Astrocyte of the spinal cord (primary cell): Measurements from ENCODE around the gene MEG3.
A peak's percentile ranks its signal among the peaks of the same experiment; 100 is the strongest.

Experiments used
- DNase-seq: peaks from one replicate; pipeline ENCODE4 v3.0.0; 2011; ENCODE audit warnings: low read depth, low spot score
- H3K4me3 ChIP-seq: 2 replicates; pipeline ENCODE4 v1.5.1; 2011; ENCODE audit warnings: low read depth, mild to moderate bottlenecking, low read length, moderate library complexity
- in situ Hi-C: cut with HindIII; loops from 2 replicates; pipeline ENCODE4 v1.10.0; 2017; ENCODE audit warnings: low sequenced_read_pairs
- TF ChIP-seq, protein P1 (sequence below): IDR thresholded peaks from 2 replicates; pipeline ENCODE4 v1.5.1; 2012; ENCODE audit warnings: low read depth, mild to moderate bottlenecking, low read length, inconsistent platforms

MEG3 gene

DNA sequence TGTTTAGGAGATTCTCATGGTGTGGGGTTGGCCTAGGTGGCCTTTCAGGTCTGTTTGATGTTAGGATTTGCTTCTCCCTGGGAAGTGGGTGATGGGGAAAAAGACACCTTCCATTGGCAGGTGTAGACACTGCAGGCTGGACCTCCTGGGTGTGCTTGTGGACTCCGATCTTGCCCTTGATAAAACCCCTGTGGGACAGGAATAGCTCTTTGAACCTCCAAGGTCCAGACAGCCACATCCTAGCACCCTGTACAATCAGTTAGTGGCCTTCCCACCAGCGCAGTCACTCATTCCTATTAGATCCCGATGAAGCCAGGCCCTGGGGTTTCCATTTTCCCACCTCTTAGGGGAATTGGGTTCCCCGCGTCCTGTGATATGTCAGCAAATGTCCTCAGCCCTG is 28.5 kb downstream of the MEG3 start:
- TF ChIP-seq, protein P1, sequence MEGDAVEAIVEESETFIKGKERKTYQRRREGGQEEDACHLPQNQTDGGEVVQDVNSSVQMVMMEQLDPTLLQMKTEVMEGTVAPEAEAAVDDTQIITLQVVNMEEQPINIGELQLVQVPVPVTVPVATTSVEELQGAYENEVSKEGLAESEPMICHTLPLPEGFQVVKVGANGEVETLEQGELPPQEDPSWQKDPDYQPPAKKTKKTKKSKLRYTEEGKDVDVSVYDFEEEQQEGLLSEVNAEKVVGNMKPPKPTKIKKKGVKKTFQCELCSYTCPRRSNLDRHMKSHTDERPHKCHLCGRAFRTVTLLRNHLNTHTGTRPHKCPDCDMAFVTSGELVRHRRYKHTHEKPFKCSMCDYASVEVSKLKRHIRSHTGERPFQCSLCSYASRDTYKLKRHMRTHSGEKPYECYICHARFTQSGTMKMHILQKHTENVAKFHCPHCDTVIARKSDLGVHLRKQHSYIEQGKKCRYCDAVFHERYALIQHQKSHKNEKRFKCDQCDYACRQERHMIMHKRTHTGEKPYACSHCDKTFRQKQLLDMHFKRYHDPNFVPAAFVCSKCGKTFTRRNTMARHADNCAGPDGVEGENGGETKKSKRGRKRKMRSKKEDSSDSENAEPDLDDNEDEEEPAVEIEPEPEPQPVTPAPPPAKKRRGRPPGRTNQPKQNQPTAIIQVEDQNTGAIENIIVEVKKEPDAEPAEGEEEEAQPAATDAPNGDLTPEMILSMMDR = no peak
- DNase-seq = no peak
- H3K4me3 ChIP-seq = no peak overlapping the region
- in situ Hi-C loops = no loop called here

DNA sequence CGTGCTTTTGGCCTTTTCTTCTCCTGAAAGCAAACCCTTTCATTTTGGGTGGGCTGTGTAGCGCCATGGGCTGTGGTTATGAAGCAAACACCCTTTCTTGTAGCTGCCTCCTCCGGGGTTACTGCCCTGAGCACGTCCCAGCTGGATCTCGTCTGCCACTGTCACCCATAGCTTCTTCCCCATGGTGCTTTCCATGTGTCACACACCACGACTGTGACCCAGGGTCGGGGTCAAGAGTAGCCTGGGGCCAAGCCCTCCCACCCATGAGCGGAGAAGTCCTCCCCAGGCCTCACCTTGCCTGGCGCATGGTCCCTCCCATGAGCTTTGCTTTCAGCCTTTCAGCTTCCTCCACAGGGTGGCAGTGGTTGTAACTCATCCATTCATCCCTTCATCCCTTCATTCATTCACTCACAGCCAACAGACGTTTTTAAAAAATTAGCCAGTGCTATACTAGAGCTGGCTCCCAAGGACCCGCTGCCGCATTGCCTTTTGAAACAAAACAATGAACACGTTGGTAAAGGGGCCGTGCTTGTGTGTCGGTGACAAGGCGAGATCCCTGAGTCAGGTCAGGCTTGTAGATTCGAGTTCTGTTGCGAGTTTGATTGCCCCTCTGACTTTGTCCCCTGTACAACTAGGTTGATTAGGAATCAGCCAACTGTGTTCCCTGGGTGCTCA is 29.5 kb downstream of the MEG3 start:
- TF ChIP-seq, protein P1 = peak; percentile 3
- no peak overlapping the region for H3K4me3 ChIP-seq
- in situ Hi-C loops = no loop called here
- DNase-seq = no peak

DNA sequence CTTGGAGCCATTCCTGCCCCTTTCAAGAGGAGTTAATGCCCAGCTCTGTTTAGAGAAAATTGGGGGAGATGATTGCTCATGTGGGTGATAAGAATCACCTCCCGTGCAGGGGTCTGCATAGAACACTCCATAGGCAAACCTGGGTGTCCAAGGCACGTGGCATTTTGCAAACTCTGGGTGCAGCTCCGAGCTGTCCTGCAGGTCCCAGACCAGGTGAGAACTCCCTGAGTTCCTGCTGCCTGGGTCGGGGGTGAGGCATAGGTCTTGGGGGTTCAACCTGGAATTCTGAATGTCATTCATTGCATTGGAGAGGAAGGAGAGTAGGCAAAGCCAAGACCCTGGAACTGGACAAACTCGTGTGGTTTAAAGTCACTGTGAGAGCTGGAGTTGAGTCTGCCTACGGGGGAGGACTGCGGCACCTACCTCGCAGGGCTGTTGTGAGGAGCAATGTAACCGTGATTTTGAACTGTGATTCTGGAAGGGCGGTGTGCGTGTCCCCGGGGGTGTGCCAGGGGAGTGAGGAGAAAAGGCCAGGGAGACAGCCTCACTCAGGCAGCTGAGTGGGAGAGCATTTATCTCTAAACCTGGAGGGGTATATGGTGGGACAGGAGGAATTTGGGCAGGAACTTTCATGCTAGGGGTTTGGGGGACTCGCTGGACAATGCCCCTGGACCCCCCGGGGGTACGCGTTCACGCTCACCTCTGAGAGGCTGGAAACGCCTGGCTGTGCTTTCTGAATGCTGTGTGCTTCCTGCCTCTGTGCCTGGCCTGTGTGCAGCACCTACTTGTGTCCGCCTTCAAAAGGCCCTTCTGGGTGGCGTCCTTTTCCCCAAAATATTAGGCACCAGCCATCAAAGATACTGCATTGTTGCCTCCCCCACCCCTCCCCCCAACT is 30.4 kb downstream of the MEG3 start:
- no peak for DNase-seq
- in situ Hi-C loops = no loop called here

DNA sequence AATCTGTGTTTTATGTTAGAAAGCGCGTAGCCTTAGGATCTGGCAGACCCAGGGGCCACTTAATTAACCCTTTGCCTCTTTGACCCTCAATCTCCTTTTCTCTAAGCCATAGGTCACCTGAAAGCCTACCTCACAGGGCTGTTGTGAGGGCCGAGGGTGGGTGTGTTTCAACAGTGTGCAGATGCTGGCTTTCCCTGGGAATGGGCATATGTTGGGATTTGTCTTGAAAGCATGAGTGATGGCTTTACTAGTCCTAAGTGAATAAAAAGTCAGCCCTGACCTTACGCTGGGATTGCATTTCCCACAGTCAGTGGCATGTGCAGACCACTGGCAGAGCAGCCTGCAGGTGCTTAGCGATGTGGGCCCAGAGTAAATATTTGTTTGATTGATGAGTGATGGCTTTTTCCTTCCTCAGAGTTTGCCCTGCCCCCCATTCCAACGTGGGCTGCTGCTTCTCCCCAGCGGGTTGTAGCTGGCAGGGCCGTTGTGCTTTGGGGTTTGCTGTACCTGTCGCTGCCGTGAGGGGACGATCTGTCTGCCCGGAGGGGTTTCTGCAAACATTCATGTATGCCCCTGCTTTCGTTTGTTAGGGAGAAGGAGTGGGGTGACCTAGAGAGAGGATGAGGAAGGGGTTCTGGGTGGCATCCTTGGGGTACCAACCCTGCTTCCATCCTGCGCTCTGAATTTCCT is 31.5 kb downstream of the MEG3 start:
- no peak overlapping the region for H3K4me3 ChIP-seq
- in situ Hi-C loops = no loop called here
- TF ChIP-seq, protein P1 = no peak
- no peak for DNase-seq

More for the DNA sequence above, 30.4 kb downstream of the MEG3 start:
- no peak overlapping the region for H3K4me3 ChIP-seq
- TF ChIP-seq, protein P1 = no peak

DNA sequence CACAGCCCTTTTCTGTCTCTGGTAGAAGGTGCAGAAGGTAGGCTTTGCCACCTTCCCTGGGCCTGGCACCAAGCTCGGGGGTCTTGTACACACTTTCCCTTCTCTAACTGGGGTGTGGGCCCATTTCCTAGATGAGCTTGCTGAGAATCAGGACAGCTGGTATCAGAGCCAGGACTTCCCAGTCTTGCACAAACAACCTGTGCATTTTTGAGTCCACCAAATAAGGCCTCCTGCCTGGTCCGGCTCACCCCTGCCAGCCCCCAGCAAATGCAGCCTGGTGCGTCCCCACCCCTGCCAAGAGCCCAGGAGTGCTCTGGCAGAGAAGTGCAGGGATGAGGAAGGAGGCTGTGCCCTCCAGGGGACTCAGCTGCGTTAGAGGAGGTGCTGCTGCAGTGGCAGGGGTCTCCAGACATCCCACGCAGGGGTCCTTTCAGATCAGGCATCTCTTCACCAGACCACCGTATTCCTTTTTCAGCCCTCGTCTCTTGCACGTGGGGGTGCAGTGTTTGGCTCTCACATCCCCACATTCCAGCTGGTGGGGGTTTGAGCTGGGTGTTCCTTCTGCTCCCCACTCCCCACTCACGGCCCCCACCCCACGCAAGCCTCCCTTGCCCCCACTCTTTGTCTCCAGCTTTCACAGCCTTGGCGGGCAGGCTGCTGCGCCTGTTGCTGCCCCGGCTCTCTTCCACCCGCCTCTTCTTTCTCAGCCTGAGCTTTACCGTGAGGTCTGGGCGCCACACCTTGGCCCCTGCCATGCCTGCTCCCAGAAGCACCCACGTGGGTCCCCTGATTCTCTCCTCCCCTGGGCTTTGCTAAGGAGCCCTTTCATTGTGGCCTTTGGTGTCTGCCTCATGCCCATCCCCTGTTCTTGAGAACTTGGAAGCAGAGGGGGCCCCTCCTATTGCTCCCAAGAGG is 32.3 kb downstream of the MEG3 start:
- in situ Hi-C loops = no loop called here
- DNase-seq = no peak
- TF ChIP-seq, protein P1 = no peak
- H3K4me3 ChIP-seq = no peak overlapping the region

DNA sequence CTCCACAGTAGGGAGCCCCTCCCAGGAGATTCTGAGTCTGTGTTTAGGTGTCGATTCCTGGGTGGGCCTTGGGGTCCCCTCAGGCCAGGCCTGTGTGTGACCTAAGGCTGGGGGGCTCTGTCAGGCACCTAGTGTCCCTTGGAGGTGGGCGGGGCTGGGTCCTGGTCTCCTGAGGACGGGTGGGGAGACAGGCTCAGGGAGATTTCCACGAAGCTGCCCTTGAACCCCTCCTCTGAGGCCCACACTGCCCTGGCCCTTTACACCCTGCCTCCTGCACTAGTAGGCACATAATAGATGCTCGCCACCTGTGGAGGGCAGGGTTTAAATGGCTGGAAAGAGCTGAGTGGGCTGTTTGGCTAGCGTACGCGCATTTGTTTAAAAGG is 32.9 kb downstream of the MEG3 start:
- no peak overlapping the region for H3K4me3 ChIP-seq
- TF ChIP-seq, protein P1 = no peak
- DNase-seq = no peak
- in situ Hi-C loops = no loop called here
